HG03159 (cell line): ENCODE measurements around the gene IQCN.

Experiments
- ATAC-seq: cut with Tn5 transposase; IDR thresholded peaks from one replicate; pipeline ENCODE4 v1.9.1; 2021; ENCODE audit warnings: mild to moderate bottlenecking, moderate library complexity; ENCODE audit not compliant: unreplicated experiment

The IQCN gene

DNA sequence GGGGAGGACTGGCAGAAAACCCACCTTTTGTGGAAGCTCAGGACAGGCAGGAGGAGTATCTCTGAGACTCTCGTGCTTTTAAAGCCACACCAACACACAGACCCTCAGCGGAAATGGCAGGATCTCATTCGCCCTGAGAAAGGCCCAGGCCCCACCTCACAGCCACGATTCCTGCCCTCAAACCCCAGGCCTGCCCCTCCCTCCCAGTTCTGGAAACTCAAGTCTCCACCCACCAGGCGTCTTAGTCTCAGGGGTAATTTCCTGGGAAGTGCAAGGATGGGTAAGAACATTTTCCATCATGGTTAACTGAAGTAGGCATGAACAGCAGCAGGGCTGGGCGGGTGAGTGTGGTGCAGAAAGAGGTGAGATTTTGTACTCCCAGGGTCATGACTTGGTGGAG, 40.1 kb downstream of the IQCN start:
- no peak for ATAC-seq

GRCh38 chr19:18233224-18233825, 40.9 kb downstream of the IQCN start:
- no peak for ATAC-seq

- ATAC-seq = no peak
Observed at GRCh38 chr19:18232540-18233223, 41.6 kb downstream of the IQCN start.

DNA sequence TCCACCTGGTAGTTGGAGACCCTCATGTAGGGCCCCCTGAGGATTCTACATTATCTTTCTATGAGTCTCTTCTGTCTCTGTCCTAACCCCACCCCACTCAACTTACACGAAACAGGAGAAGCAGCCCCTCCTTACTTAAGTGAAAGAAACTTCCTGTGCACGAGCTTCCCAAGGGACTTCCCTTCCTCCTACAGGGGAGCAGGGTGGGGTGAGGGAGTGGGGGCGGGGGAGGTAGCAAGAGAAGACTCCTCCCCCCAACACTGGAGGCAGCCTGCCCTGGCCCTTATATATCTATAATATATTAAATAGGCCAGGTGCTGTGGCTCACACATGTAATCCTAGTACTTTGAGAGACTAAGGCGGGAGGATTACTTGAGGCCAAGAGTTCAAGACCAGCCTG, 42.5 kb downstream of the IQCN start:
- no peak for ATAC-seq

DNA sequence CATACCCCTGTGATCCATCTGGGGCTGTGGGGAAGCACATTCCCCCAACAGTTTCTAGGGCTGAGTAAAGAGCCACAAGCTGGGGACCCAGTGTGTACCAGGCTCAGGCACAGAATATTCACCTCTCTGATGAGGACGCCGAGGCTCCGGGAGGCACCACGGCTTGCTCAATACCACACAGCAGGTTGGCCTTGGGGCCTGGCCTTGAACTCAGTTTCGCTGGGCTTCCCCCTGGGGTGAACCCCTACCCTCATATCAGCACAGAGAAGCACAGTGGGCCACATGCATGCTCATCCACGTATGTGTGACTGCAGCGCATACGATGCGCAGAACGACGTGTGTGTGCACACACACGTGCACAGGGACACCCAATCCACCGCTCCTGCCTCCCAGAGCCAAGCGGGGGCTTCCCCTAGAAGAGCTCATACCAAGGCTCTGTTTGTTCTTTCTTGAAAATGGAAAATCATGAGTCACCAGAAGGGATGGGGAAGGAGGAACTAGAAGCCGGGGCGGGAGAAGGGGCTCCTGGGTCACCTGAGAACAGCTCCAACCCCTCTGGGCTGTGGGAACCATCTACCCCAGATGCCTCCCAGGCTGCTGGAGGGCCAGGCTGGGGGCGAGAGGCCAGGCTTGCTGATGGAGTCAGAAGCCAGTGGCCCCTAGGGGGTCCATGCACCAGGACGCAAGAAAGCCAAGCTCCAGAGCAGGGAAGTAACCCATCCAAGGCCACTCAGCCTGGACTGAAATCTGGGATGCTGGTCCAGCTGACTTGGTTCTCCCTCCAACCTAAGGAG, 43.1 kb downstream of the IQCN start:
- no peak for ATAC-seq

DNA sequence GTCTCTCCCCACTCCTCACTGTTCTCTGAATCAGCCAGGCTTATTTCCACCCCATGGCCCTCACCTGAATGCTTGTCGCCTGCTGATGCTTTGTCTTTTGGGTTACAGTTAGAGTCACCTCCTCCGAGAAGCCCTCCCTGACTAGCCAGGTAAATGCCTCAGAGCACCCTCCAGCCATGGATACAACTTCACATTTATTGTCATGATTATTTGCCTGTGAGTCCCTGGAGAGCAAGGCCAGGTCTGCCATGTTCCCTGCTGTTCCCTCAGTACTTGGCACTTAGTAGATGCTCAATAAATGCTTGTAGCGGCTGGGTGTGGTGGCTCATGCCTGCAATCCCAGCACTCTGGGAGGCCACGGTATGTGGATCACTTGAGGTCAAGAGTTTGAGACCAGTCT, 44.3 kb downstream of the IQCN start:
- no peak for ATAC-seq

GRCh38 chr19:18229474-18229873, 44.8 kb downstream of the IQCN start:
- no peak for ATAC-seq

DNA sequence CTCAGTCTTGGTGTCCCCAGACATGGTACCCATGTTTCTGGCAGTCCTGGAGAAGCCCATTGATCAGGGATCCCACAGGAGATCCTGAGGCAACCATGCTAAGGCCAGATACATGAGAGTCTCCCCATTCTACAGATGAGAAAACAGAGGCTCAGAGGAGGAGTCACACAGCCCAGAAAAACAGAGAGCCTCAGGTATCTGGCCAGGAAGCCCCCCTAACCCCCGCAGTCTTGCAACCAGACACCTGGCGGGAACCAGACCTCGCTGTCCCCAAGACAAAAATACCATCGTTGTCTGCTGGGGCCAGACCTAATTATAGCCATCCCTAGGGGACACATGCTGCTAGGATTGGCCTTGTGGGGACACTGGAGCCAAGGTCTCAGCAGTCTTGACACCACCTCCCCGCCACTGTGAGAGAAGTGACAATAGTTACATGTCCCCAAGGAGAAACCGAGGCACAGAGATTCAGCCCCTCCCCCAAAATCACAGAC, 46.4 kb downstream of the IQCN start:
- ATAC-seq = no peak

GRCh38 chr19:18226956-18227780, 47.1 kb downstream of the IQCN start:
- ATAC-seq = no peak

- ATAC-seq = no peak
Observed at GRCh38 chr19:18225702-18226468, 48.4 kb downstream of the IQCN start, which contains the start of gene PDE4C. TSS of gene PDE4C (minus strand) at chr19:18226438. CDS start at chr19:18226415, 23 bp downstream.

DNA sequence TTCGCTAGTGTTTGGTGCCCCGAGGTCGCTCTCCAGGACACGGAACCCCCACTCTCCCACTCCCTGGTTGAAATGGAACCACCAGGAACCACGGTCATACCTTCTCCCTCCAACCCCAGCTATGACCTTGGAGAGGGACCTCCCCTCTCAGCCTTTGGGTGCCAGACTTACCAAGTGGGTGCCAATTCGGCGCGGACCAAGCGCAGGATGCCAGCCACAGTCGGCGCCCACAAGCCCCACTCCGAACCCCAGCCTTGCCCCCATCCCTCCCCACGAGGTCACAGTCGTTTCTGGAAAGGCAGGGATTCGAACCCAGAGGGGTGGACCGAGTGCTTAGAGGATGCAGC, 48.9 kb downstream of the IQCN start:
- no peak for ATAC-seq

DNA sequence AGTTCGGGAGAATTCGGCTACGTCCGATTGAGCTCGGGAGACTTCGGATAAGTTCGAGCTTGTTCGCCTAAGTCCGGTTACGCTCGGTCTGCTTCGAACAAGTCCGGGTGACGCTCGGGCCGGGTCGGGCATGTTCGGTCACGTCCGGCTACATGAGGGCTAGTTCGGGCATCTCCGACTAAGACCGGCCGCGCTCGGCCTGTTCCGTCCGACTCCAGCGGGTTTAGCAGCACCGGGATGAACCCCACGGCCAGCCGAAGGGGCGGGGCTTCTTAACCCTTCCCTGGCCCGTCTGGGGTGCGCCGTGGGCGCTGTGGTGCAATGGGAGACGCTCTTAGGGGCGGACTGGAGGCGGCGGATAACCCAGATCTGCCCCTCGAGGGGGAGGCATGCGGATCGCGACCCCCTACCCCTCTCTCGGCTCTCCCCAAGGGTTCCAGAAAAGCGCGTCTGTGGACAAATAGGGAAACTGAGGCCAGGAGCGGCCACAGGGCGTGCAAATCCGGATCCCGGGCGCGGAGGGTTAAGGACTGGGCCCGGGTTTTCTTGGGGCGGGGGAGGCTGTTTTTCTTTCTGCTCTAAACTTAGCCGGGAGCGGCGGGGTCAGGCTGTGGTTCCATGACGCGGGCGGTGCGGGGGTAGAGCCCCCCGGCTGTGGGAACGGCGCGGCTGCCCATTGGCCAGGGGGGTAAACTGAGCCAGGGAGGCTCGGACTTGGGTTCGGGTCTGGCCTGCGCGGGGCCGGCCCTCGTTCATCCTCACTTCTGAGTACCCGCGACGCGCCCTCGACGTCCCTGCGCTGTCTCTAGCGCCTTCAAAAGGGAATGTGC, 49.5 kb downstream of the IQCN start:
- ATAC-seq = peak; percentile 87

- ATAC-seq = no peak
Observed at GRCh38 chr19:18223860-18224524, 50.3 kb downstream of the IQCN start.

- ATAC-seq = no peak
Observed at GRCh38 chr19:18221815-18222725, 52.2 kb downstream of the IQCN start.

DNA sequence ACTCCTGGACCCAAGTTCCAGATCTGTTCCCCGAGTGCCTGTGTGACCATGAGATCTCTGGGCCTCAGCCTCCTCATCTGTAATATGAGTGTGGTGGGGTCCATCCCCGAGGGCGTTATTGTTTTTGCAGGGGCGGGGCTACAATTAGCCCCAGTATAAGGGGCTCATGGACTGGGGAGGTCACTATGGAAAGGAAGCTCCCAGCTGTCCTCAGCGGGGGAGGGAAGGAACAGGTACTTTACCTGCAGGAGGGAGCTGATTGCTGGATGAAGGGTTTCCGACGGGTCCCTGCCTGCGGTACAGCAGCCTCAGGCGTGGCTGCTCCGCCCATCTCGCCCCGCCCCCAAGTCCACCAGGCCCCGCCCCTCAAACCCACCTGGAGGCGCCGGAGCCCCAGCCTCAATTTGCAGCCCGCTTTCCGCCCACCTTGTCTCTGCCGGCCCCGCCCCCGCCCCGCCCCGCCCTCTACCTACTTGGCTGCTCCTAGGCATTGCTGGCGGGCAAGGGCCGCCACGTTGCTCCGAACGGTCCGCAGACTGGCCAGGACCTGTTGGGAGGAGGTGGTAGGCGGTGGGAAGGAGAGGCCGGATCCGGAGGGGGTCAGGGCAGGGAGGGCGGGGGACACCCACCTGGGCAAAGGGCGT, 53.5 kb downstream of the IQCN start:
- no peak for ATAC-seq

DNA sequence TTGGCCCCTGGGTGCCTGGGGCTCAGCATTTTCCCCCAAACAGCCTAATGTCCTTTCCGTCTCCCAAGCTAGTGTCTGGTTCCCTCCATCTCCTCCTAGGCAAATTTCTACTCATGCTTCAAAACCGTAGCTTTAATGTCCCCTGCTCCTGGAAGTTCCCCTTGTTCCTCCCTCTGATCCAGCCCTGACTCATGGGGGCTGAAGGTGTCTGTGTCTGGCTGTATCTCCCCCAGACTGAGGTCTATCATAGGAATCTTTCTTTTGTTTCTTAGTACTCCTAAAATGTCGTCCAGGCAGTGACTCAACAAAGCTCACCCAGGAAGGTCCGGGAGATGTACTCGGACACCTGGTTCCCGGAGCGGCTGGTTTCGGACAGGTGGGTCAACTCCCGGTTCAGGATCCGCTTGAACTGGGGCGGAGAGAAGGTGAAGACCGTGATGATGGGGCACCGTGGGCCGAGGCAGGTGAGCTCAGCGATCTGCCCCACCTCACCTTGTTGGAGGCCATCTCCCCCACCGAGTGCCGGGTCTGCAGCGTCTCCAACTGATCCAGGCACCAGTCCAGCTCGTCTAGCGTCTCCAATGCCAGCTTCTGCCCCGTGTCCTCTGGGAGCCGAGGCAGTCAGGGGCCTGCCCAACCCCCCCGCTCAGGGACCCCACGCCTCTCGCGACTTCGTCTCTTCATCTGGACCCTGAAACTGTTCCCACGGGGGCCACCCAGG, 54.2 kb downstream of the IQCN start:
- ATAC-seq = no peak

- no peak for ATAC-seq
Observed at GRCh38 chr19:18218600-18218999, 55.7 kb downstream of the IQCN start.
